Activated CD8-positive, alpha-beta memory T cell treated with anti-CD3 and anti-CD28 coated beads, Interleukin-2, amount 10 ng/mL, durations not matched to agents 7 days and 5 days (primary cell): ENCODE data around the gene ECM1. TPM values are rescaled to one million over a fixed set of nuclear protein-coding genes. Genes with fewer than 3 reads are reported as not detected.
A peak's percentile ranks its signal among the peaks of the same experiment; 100 is the strongest.

ENCODE experiments used
- ATAC-seq: fragments of 150-1000 bp; cut with Tn5 transposase; one replicate; pipeline ENCODE4 v1.10.0; 2021; ENCODE audit warnings: moderate library complexity
- CTCF ChIA-PET: fragments of 350-600 bp; sonication (Branson Sonifier 250); formaldehyde crosslinking; loops from one replicate; lab custom pipeline; 2021; ENCODE audit warnings: antibody characterized with exemption; lab: Charles Lee
- DNase-seq: peaks from one replicate; pipeline ENCODE4 v3.0.0-alpha.2; 2020
- H3K27ac Mint-ChIP-seq: one replicate; pipeline ENCODE4 v1.8.0; 2021; ENCODE audit warnings: mild to moderate bottlenecking, mixed read lengths
- H3K27me3 Mint-ChIP-seq: one replicate; pipeline ENCODE4 v1.8.0; 2021; ENCODE audit warnings: mixed read lengths
- H3K36me3 Mint-ChIP-seq: one replicate; pipeline ENCODE4 v1.8.0; 2021; ENCODE audit warnings: mild to moderate bottlenecking, mixed read lengths
- H3K4me1 Mint-ChIP-seq: one replicate; pipeline ENCODE4 v1.8.0; 2021; ENCODE audit warnings: mixed read lengths
- H3K4me3 Mint-ChIP-seq: one replicate; pipeline ENCODE4 v1.8.0; 2021; ENCODE audit warnings: mild to moderate bottlenecking, moderate library complexity, mixed read lengths
- H3K9me3 Mint-ChIP-seq: one replicate; pipeline ENCODE4 v1.8.0; 2022; ENCODE audit warnings: low read depth, mixed read lengths
- total RNA-seq, 2 experiments: library from RNA; stranded (reverse); gene quantifications; one replicate each; pipeline ENCODE4 v1.2.3, GENCODE V29; 2021

Gene ECM1
- total RNA-seq = 1 to 10 TPM; 1.0 to 1.3 TPM

DNA sequence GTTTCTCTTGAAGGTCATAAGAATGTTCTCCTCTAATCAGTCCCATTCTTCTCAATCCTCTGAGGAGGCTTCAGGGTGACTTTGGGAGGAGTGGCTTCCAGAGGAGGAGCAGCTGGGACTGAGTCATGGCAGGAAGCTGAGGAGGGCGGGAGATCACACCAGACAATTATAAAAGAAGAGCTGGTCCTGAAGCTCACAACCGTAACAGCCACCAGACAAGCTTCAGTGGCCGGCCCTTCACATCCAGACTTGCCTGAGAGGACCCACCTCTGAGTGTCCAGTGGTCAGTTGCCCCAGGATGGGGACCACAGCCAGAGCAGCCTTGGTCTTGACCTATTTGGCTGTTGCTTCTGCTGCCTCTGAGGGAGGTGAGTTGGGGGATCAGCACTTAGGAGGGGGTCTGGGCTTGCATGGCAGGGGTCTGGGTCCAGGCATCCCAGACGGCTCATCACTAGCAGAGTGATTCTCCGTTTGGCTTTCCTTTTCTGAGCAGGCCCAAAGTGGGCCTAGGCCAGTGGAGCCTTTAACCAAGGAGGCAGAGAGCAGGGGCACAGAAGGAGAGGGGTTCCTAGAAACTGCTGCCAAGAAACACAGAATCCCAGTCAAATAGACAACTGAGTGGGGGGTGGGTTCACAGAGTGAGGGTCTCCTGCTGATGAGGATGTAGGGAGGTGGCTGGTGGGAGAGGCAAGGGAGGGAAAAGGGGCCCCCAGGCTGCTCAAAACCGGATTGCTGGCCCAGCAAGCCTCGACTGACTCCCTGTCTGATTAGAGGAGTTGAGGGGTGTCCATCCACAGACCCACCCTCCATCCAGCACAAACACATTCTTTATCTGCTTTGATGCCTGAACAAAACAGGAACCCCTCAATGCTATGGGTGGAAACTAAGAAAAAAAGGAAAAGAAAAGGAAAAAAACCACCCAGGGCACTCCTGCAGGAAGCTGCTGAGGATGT is at the start of gene ECM1:
ECM1 (plus strand) TSS at position 198 of the 953 bp plus-strand sequence; CDS start at position 299, 101 bp downstream.
- CTCF ChIA-PET = interaction anchor here (1.4 kb wide), 1 partner anchor 25 kb away, joined by 4 read pairs; no protein-coding TSS in a partner anchor
- Mint-ChIP-seq H3K4me1 (peaks cover 2% of the 10 kb centered on the region), H3K4me3 (no peak within 1 kb of the TSS), H3K27me3 (no peaks in the 10 kb centered on the region), H3K27ac (no peak within 1 kb of the TSS), H3K9me3 (no peaks in the 10 kb centered on the region), H3K36me3 (peaks cover 19% of the 10 kb centered on the region)
- DNase-seq (no peak), ATAC-seq (no peak)

DNA sequence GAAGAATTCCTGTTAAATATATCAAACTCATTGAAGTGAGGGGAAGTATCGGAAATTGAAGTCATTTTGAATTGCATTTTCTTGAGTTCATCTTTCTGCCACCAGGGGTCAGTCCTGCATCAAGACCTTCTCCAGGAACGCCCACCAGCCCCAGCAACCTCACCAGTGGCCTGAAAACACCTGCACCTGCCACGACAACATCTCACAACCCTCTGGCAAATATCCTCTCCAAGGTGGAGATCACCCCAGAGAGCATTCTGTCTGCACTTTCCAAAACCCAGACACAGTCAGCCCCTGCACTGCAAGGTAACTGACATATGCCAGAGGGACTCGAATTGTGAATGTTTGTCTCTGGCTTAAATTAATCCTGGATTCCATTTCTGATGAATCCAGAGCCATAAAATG is 43.5 kb upstream of the ECM1 start:
- DNase-seq = peak; percentile 74
- Mint-ChIP-seq H3K36me3 (peaks cover 9% of the 10 kb centered on the region), H3K4me3 (no peak overlapping the region), H3K27me3 (no peaks in the 10 kb centered on the region), H3K4me1 (peaks cover 4% of the 10 kb centered on the region), H3K9me3 (no peaks in the 10 kb centered on the region), H3K27ac (no peak overlapping the region)
- peak; percentile 76 for ATAC-seq
- CTCF ChIA-PET = interaction anchor here (1.0 to 1.8 kb wide), 6 partner anchors 51 to 156 kb away, joined by 3 to 10 read pairs (median 6); partner anchors contain the start of gene FALEC

GRCh38 chr1:150466964-150467363 is 40.9 kb upstream of the ECM1 start:
- ATAC-seq = no peak
- no peaks in the 10 kb centered on the region for H3K9me3 Mint-ChIP-seq
- no peak overlapping the region for H3K4me3 Mint-ChIP-seq
- H3K27me3 Mint-ChIP-seq = no peaks in the 10 kb centered on the region
- CTCF ChIA-PET = no interaction called here
- H3K36me3 Mint-ChIP-seq = peaks cover 24% of the 10 kb centered on the region
- H3K4me1 Mint-ChIP-seq = peaks cover 4% of the 10 kb centered on the region
- DNase-seq = no peak
- H3K27ac Mint-ChIP-seq = no peak overlapping the region

DNA sequence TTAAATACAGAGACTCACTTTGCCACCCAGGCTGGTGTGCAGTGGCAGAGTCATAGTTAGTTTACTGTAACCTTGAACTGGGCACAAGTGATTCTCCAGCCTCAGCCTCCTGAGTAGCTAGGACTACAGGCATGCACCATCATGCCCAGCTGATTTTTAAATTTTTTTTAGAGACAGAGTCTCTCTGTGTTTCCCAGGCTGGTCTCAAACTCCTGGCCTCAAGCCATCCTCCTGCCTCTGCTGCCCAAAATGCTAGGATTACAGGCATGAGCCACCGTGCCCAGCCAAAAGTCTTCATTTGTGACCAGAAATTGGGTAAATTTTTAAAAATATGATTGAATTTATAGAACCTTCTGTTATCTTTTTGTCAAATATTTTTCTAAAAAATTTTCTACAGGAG is 38.6 kb upstream of the ECM1 start:
- no peak for ATAC-seq
- Mint-ChIP-seq H3K27ac (no peak overlapping the region), H3K36me3 (peaks cover 32% of the 10 kb centered on the region), H3K4me3 (no peak overlapping the region), H3K27me3 (no peaks in the 10 kb centered on the region), H3K9me3 (no peaks in the 10 kb centered on the region), H3K4me1 (peaks cover 3% of the 10 kb centered on the region)
- CTCF ChIA-PET = interaction anchor here (0.6 to 1.0 kb wide), 2 partner anchors 57 to 213 kb away, joined by 3 read pairs; no protein-coding TSS in a partner anchor
- DNase-seq = no peak

GRCh38 chr1:150472601-150473200 is 35.2 kb upstream of the ECM1 start:
- H3K4me1 Mint-ChIP-seq = peaks cover 4% of the 10 kb centered on the region
- CTCF ChIA-PET = no interaction called here
- no peaks in the 10 kb centered on the region for H3K9me3 Mint-ChIP-seq
- no peak overlapping the region for H3K4me3 Mint-ChIP-seq
- no peak for DNase-seq
- H3K27me3 Mint-ChIP-seq = no peaks in the 10 kb centered on the region
- peaks cover 28% of the 10 kb centered on the region for H3K36me3 Mint-ChIP-seq
- no peak for ATAC-seq
- no peak overlapping the region for H3K27ac Mint-ChIP-seq

- Mint-ChIP-seq H3K27me3 (no peaks in the 10 kb centered on the region), H3K4me1 (peaks cover 4% of the 10 kb centered on the region), H3K4me3 (no peak overlapping the region), H3K9me3 (no peaks in the 10 kb centered on the region), H3K36me3 (peaks cover 28% of the 10 kb centered on the region), H3K27ac (no peak overlapping the region)
- CTCF ChIA-PET = no interaction called here
- no peak for DNase-seq
- ATAC-seq = no peak
These were observed 34.2 kb upstream of the ECM1 start for GRCh38 chr1:150473659-150474058.

- CTCF ChIA-PET = interaction anchor here (1.7 kb wide), 1 partner anchor 16 kb away, joined by 4 read pairs; no protein-coding TSS in a partner anchor
- Mint-ChIP-seq H3K27me3 (peaks cover 2% of the 10 kb centered on the region), H3K36me3 (peaks cover 28% of the 10 kb centered on the region), H3K27ac (no peak overlapping the region), H3K4me3 (no peak overlapping the region), H3K4me1 (peaks cover 4% of the 10 kb centered on the region), H3K9me3 (no peaks in the 10 kb centered on the region)
- DNase-seq (no peak), ATAC-seq (no peak)
These were observed 33.0 kb upstream of the ECM1 start for GRCh38 chr1:150474869-150475268.

DNA sequence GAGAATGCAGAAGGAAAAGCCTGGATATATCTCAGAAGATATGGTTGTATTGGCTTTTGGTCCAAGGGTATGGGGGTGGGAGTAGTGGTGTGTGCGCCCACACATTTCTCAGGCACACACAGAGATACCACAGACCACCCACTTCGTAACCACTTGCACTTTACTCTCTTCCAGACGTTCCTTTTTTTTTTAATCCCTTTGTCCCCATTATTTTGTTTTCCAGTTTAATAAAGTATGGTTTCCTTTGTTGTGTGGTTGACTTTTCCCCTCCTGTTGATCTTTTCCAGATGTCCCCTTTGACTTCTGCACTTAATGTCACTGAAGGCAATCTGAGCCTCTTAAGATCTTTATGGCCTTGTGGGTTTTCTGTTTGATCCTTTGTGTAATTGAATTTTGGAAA is 31.2 kb upstream of the ECM1 start:
- DNase-seq (no peak), ATAC-seq (no peak)
- H3K9me3 Mint-ChIP-seq = no peaks in the 10 kb centered on the region
- H3K27ac Mint-ChIP-seq = no peak overlapping the region
- H3K36me3 Mint-ChIP-seq = peaks cover 12% of the 10 kb centered on the region
- H3K27me3 Mint-ChIP-seq = peaks cover 2% of the 10 kb centered on the region
- CTCF ChIA-PET = no interaction called here
- H3K4me1 Mint-ChIP-seq = peaks cover 4% of the 10 kb centered on the region
- no peak overlapping the region for H3K4me3 Mint-ChIP-seq

DNA sequence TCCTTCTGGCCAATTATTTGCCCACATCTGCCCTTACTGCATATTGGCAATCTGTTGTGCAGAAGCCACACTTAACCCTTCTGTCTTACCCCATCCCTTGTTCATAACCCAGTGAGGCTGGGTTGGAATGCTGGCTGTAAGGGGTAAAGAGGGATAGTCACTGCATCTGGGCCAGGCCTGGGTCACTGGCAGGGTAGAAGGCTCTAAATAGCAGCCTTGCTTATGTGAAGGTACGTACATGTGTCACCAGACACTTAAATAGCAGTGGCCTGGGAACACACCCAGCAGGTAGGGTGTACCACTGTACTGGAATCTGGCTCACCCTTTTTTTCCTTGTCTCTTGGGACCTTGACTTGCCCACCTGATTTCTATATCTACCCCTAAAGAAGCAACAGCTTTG is 30.6 kb upstream of the ECM1 start:
- Mint-ChIP-seq H3K36me3 (peaks cover 7% of the 10 kb centered on the region), H3K27me3 (peaks cover 2% of the 10 kb centered on the region), H3K4me3 (no peak overlapping the region), H3K4me1 (peaks cover 4% of the 10 kb centered on the region), H3K9me3 (no peaks in the 10 kb centered on the region), H3K27ac (no peak overlapping the region)
- ATAC-seq (no peak), DNase-seq (no peak)
- CTCF ChIA-PET = no interaction called here

GRCh38 chr1:150477733-150478132 is 30.2 kb upstream of the ECM1 start:
- peaks cover 2% of the 10 kb centered on the region for H3K27me3 Mint-ChIP-seq
- no peaks in the 10 kb centered on the region for H3K9me3 Mint-ChIP-seq
- ATAC-seq = no peak
- no peak overlapping the region for H3K27ac Mint-ChIP-seq
- CTCF ChIA-PET = no interaction called here
- H3K4me1 Mint-ChIP-seq = peaks cover 4% of the 10 kb centered on the region
- no peak for DNase-seq
- peaks cover 2% of the 10 kb centered on the region for H3K36me3 Mint-ChIP-seq
- H3K4me3 Mint-ChIP-seq = no peak overlapping the region

DNA sequence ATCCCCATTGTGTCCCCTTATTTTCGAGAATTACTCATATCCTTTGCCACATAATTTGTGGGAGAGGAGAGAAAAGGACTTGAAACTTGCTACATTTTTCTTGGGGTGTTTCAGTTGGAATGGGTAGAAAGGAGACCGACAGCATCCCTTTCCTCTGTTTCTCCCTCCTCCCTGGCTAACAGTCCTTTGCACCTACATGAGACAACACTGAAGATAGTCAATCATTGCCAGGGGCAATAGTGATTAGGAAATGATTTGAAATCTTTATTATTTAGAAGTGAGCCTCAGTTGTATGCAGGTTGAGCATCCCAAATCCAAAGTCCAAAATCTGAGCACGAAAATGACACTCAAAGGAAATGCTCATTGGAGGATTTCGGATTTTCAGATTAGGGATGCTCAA is 28.5 kb upstream of the ECM1 start:
- no peak overlapping the region for H3K4me3 Mint-ChIP-seq
- H3K27me3 Mint-ChIP-seq = peaks cover 2% of the 10 kb centered on the region
- H3K36me3 Mint-ChIP-seq = no peaks in the 10 kb centered on the region
- H3K4me1 Mint-ChIP-seq = peaks cover 2% of the 10 kb centered on the region
- no peak overlapping the region for H3K27ac Mint-ChIP-seq
- CTCF ChIA-PET = no interaction called here
- no peak for DNase-seq
- no peak for ATAC-seq
- H3K9me3 Mint-ChIP-seq = no peaks in the 10 kb centered on the region

- Mint-ChIP-seq H3K9me3 (no peaks in the 10 kb centered on the region), H3K4me1 (peaks cover under 1% of the 10 kb centered on the region), H3K27ac (no peak overlapping the region), H3K27me3 (peaks cover 2% of the 10 kb centered on the region), H3K36me3 (no peaks in the 10 kb centered on the region), H3K4me3 (no peak overlapping the region)
- no peak for DNase-seq
- ATAC-seq = no peak
- CTCF ChIA-PET = interaction anchor here (0.9 kb wide), 1 partner anchor 54 kb away, joined by 3 read pairs; no protein-coding TSS in a partner anchor
These were observed 28.0 kb upstream of the ECM1 start for GRCh38 chr1:150479927-150480352.

- Mint-ChIP-seq H3K4me3 (no peak overlapping the region), H3K4me1 (peaks cover 18% of the 10 kb centered on the region), H3K36me3 (peaks cover 5% of the 10 kb centered on the region), H3K27me3 (peaks cover 2% of the 10 kb centered on the region), H3K9me3 (no peaks in the 10 kb centered on the region), H3K27ac (no peak overlapping the region)
- CTCF ChIA-PET = interaction anchor here (0.7 to 1.3 kb wide), 2 partner anchors 31 to 512 kb away, joined by 3 read pairs; partner anchors contain the start of gene FALEC
- DNase-seq (no peak), ATAC-seq (no peak)
These were observed 23.5 kb upstream of the ECM1 start for GRCh38 chr1:150484431-150484830.
